ENCODE measurements around the gene USP10.

GRCh38 chr16:84780063-84780462, 80.3 kb downstream of the USP10 start:
- no peak for TF ChIP-seq ZNF274 (IDR thresholded peaks at IDR 0.05; ENCODE audit: low read depth, low read length)
- no peak for TF ChIP-seq YY1 (IDR thresholded peaks at IDR 0.05; ENCODE audit: insufficient read depth, insufficient read length)
- TF ChIP-seq SUZ12 (IDR thresholded peaks at IDR 0.05; ENCODE audit: extremely low read depth, insufficient read depth, insufficient read length) = no peak

All from NT2/D1 (cell line).